Measurements from ENCODE around the gene KTN1. TPM values are rescaled to one million over a fixed set of nuclear protein-coding genes. Genes with fewer than 3 reads are reported as not detected.

Gene KTN1
- total and polyA plus RNA-seq, 2 experiments from 2014 or later = 124 to 607 TPM

GRCh38 chr14:55724736-55725135, 144.7 kb downstream of the KTN1 start:
- no peaks in the 10 kb centered on the region for H3K79me2 ChIP-seq (replicated peaks; ENCODE audit: insufficient read depth)
- ATAC-seq (no peak), DNase-seq (ENCODE audit: low spot score) (no peak)
- no peak overlapping the region for H3K27ac ChIP-seq (ENCODE audit: low read depth)
- Mint-ChIP-seq H3K27ac (no peak overlapping the region), H3K9me3 (no peaks in the 10 kb centered on the region), H3K4me1 (peaks cover 5% of the 10 kb centered on the region), H3K4me3 (no peak overlapping the region), H3K36me3 (ENCODE audit: low read depth) (no peaks in the 10 kb centered on the region), H3K27me3 (ENCODE audit: insufficient read depth, low read depth, poor library complexity) (no peaks in the 10 kb centered on the region)
- H3K27me3 ChIP-seq (ENCODE audit: insufficient read depth) = no peaks in the 10 kb centered on the region
- no peak for TF ChIP-seq NANOG (IDR thresholded peaks at IDR 0.05; ENCODE audit: borderline replicate concordance)
- TF ChIP-seq CREB1 (CRISPR knock-in tag; IDR thresholded peaks at IDR 0.05; ENCODE audit: low read depth) = no peak
- TF ChIP-seq REST (IDR thresholded peaks at IDR 0.05; ENCODE audit: unreplicated experiment) = no peak
- TF ChIP-seq ZNF114 (CRISPR knock-in tag; IDR thresholded peaks at IDR 0.05) = no peak
- TF ChIP-seq ETS1 (IDR thresholded peaks at IDR 0.05) = no peak
- no peak for TF ChIP-seq ZNF462 (CRISPR knock-in tag; IDR thresholded peaks at IDR 0.05)
- TF ChIP-seq JUNB (IDR thresholded peaks at IDR 0.05; ENCODE audit: unreplicated experiment) = no peak
- no peak for TF ChIP-seq EZH2phosphoT487 (IDR thresholded peaks at IDR 0.05; ENCODE audit: unreplicated experiment)
- no peak for TF ChIP-seq POLR2AphosphoS5 (IDR thresholded peaks at IDR 0.05; ENCODE audit: low read depth)
- no peak for TF ChIP-seq ZNF331 (CRISPR knock-in tag; IDR thresholded peaks at IDR 0.05; ENCODE audit: low read depth)
- H3K4me2 ChIP-seq = no peak overlapping the region
- no peaks in the 10 kb centered on the region for H3F3A ChIP-seq (replicated peaks; ENCODE audit: low read depth)
- H3K9me2 ChIP-seq (ENCODE audit: insufficient read depth) = no peaks in the 10 kb centered on the region
- H3K4me1 ChIP-seq (ENCODE audit: insufficient read depth) = no peaks in the 10 kb centered on the region
- H2AFZ ChIP-seq = no peak overlapping the region
- no peaks in the 10 kb centered on the region for H3K36me3 ChIP-seq (ENCODE audit: insufficient read depth)
- H4K20me1 ChIP-seq (replicated peaks; ENCODE audit: insufficient read depth) = no peaks in the 10 kb centered on the region
- H3K4me3 ChIP-seq = no peak overlapping the region
